Activated B cell treated with CpG ODN at 0.5 μM for 24 hours (primary cell): Measurements from ENCODE around the gene VPS35L. TPM values are rescaled to one million over a fixed set of nuclear protein-coding genes. Genes with fewer than 3 reads are reported as not detected.

Source experiments
- ATAC-seq: fragments of 200-7000 bp; cut with Tn5 transposase; one replicate; pipeline ENCODE4 v1.10.0; 2021; ENCODE audit warnings: low read depth, mild to moderate bottlenecking, moderate library complexity
- CTCF ChIA-PET: fragments of 350-600 bp; sonication (Branson Sonifier 250); formaldehyde crosslinking; loops from one replicate; lab custom pipeline; 2021; ENCODE audit warnings: antibody characterized with exemption; lab: Charles Lee
- POLR2A ChIA-PET: fragments of 350-600 bp; sonication (Branson Sonifier 250); formaldehyde crosslinking; loops from one replicate; lab custom pipeline; 2021; ENCODE audit warnings: antibody characterized with exemption; lab: Charles Lee
- DNase-seq: peaks from one replicate; pipeline ENCODE4 v3.0.0; 2022
- H3K27ac Mint-ChIP-seq: one replicate; pipeline ENCODE4 v1.8.0; 2020; ENCODE audit warnings: mixed read lengths
- H3K27me3 Mint-ChIP-seq: one replicate; pipeline ENCODE4 v1.8.0; 2021; ENCODE audit warnings: mixed read lengths
- H3K36me3 Mint-ChIP-seq: one replicate; pipeline ENCODE4 v1.8.0; 2021; ENCODE audit warnings: low read depth, mixed read lengths
- H3K4me1 Mint-ChIP-seq: one replicate; pipeline ENCODE4 v1.8.0; 2021; ENCODE audit warnings: mixed read lengths
- H3K4me3 Mint-ChIP-seq: one replicate; pipeline ENCODE4 v1.8.0; 2020; ENCODE audit warnings: mild to moderate bottlenecking, mixed read lengths
- H3K9me3 Mint-ChIP-seq: one replicate; pipeline ENCODE4 v1.8.0; 2020; ENCODE audit warnings: mixed read lengths
- intact Hi-C: fragments of 100-400 bp; cut with micrococcal nuclease; formaldehyde crosslinking; loops from one replicate; pipeline ENCODE4 v1.15.1; 2024
- total RNA-seq: library from RNA; stranded (reverse); gene quantifications from 2 replicates; pipeline ENCODE4 v1.2.3, GENCODE V29; 2022
- TF ChIP-seq, protein P1 (sequence below): fragments of 200-600 bp; IDR thresholded peaks from one replicate; pipeline ENCODE4 v1.8.0; 2022; ENCODE audit warnings: antibody characterized with exemption, mild to moderate bottlenecking

Gene VPS35L
- total RNA-seq, 1 donor from 2014 or later: 66.0 TPM

DNA sequence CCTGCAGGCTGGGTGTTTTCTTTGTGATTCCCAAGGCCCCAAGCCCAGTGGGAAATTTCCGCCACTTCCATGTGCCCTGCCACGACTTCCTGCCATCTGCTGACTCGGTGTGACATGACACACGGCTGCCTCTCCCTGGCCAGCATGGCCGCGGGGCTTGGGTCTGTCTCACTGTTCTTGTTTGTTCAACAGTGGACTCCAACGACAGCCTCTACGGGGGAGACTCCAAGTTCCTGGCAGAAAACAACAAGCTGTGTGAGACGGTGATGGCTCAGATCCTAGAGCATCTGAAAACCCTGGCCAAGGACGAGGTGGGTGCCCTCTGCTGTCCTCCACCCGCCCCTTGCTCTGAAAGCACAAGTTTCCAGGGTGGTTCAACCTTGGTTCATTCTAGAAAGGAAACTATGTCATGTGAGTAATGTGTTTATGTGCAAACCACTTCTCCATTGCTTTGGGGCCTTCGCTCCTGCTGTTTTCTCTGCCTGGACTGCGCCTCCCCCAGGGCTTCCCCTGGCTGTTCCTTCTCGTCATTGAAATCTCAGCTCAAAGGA is 135.7 kb downstream of the VPS35L start:
- ATAC-seq (no peak), DNase-seq (no peak)
- Mint-ChIP-seq H3K36me3 (peaks cover 54% of the 10 kb centered on the region), H3K4me1 (no peaks in the 10 kb centered on the region), H3K4me3 (no peak overlapping the region), H3K27ac (no peak overlapping the region), H3K9me3 (no peaks in the 10 kb centered on the region), H3K27me3 (no peaks in the 10 kb centered on the region)
- intact Hi-C loops: no loop called here
- ChIA-PET POLR2A (no interaction called here), CTCF (no interaction called here)
- TF ChIP-seq, protein P1, sequence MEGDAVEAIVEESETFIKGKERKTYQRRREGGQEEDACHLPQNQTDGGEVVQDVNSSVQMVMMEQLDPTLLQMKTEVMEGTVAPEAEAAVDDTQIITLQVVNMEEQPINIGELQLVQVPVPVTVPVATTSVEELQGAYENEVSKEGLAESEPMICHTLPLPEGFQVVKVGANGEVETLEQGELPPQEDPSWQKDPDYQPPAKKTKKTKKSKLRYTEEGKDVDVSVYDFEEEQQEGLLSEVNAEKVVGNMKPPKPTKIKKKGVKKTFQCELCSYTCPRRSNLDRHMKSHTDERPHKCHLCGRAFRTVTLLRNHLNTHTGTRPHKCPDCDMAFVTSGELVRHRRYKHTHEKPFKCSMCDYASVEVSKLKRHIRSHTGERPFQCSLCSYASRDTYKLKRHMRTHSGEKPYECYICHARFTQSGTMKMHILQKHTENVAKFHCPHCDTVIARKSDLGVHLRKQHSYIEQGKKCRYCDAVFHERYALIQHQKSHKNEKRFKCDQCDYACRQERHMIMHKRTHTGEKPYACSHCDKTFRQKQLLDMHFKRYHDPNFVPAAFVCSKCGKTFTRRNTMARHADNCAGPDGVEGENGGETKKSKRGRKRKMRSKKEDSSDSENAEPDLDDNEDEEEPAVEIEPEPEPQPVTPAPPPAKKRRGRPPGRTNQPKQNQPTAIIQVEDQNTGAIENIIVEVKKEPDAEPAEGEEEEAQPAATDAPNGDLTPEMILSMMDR: no peak

DNA sequence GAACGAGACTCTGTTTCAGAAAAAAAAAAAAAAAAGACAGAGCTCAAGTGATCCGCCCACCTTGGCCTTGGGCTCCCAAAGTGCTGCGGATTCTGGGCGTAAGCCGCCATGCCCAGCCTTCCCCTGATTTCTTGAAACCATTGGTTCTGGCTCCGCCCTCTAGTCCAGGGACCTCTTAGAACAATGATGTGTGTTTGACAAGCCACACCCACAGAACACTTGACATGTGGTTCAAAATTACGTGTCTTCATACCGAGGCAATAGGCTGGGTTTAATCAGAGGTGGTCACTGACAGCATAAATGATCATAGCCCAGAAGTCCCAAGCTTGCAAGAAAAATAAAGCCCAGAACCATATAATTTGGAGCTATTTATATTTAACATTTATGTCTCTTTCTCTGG is 139.5 kb downstream of the VPS35L start:
- H3K27ac Mint-ChIP-seq: no peak overlapping the region
- DNase-seq (no peak), ATAC-seq (no peak)
- peaks cover 62% of the 10 kb centered on the region for H3K36me3 Mint-ChIP-seq
- no peak overlapping the region for H3K4me3 Mint-ChIP-seq
- TF ChIP-seq, protein P1: no peak
- no peaks in the 10 kb centered on the region for H3K4me1 Mint-ChIP-seq
- H3K27me3 Mint-ChIP-seq: no peaks in the 10 kb centered on the region
- intact Hi-C loops: no loop called here
- CTCF ChIA-PET: no interaction called here
- H3K9me3 Mint-ChIP-seq: no peaks in the 10 kb centered on the region
- POLR2A ChIA-PET: no interaction called here

DNA sequence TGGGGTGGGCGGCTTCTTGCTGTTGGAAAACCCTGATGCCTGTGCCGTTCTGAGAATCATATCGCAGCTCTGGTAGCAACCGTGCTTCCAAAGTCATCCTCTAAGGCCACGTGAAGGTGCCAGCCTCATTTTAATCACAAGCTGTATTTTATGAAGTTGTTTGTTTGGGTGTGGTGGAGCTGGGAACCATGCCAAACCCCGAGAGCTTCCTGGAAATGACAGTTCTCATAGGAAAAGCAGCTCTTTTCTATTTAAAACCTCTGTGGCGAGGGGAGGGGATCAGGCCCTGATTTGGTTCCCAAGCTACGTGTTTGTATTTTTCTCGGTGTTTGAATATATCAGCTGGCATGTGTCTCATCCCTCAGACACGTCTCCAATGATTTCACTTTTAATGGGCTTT is 140.8 kb downstream of the VPS35L start:
- ATAC-seq: no peak
- CTCF ChIA-PET: interaction anchor here (0.7 kb wide), 1 partner anchor 138 kb away, joined by 3 read pairs; no protein-coding TSS in a partner anchor
- intact Hi-C loops: no loop called here

DNA sequence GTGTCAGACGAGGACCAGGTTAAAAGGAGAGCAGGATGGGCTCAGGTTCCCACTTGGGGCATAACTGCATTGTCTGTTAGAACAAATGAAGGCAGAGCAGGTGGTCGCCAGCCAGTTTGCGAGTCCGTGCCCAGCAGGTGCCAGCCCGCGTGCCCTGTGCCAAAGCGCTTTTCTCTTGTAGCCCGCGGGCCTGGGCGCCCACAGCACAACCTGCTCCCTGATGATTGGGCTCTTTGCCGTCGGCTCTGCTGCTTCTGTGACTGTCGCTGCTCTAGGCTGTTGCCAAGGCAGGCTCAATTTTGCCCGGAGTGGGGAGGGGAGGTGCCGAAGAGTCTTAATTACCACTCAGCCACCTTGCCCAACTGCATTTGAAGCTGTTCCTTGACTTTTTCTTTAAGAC is 141.5 kb downstream of the VPS35L start:
- peaks cover 72% of the 10 kb centered on the region for H3K36me3 Mint-ChIP-seq
- CTCF ChIA-PET: interaction anchor here (0.7 kb wide), 1 partner anchor 138 kb away, joined by 3 read pairs; no protein-coding TSS in a partner anchor
- no peaks in the 10 kb centered on the region for H3K27me3 Mint-ChIP-seq
- H3K27ac Mint-ChIP-seq: no peak overlapping the region
- intact Hi-C loops: no loop called here
- H3K4me1 Mint-ChIP-seq: no peaks in the 10 kb centered on the region
- POLR2A ChIA-PET: no interaction called here
- TF ChIP-seq, protein P1: no peak
- DNase-seq (no peak), ATAC-seq (no peak)
- H3K4me3 Mint-ChIP-seq: no peak overlapping the region
- H3K9me3 Mint-ChIP-seq: no peaks in the 10 kb centered on the region

More for the DNA sequence above, 140.8 kb downstream of the VPS35L start:
- Mint-ChIP-seq H3K27ac (no peak overlapping the region), H3K27me3 (no peaks in the 10 kb centered on the region), H3K4me3 (no peak overlapping the region), H3K4me1 (no peaks in the 10 kb centered on the region), H3K9me3 (no peaks in the 10 kb centered on the region), H3K36me3 (peaks cover 70% of the 10 kb centered on the region)
- POLR2A ChIA-PET: no interaction called here
- DNase-seq: no peak
- TF ChIP-seq, protein P1: no peak

DNA sequence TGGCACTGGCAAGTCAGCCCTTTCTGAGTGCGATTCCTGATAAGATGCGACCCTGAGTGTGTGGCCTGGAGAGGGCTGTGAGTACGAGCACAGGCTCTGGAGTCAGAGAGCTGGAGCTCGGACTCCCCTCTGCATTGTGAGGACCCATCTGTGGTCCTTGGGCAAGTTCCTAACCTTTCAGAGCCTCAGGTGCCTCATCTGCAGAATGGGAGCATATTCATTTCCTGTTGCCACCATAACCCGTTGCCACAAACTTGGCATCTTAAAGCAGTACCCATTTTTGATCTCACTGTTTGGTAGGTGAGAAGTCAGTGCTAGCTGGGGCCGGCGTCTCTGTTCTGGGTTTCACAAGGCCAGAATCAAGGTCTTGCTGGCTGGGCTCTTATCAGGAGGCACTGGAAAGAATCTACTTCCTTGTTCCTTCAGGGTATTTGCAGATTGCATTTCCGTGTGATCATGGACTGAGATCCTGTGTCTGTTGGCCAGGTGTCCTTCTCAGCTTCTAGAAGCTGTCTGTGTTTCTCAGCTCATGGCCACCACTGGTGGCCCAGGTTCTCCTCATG is 142.3 kb downstream of the VPS35L start:
- Mint-ChIP-seq H3K36me3 (peaks cover 73% of the 10 kb centered on the region), H3K27me3 (no peaks in the 10 kb centered on the region), H3K27ac (no peak overlapping the region), H3K4me1 (no peaks in the 10 kb centered on the region), H3K4me3 (no peak overlapping the region), H3K9me3 (no peaks in the 10 kb centered on the region)
- intact Hi-C loops: no loop called here
- POLR2A ChIA-PET: interaction anchor here (0.6 kb wide), 1 partner anchor 1671 kb away, joined by 4 read pairs; no protein-coding TSS in a partner anchor
- CTCF ChIA-PET: no interaction called here
- TF ChIP-seq, protein P1: no peak
- DNase-seq: no peak
- ATAC-seq: no peak
